ENCODE data around the gene KCNT1.

Gene KCNT1

GRCh38 chr9:135703726-135704125 lies 1.7 kb downstream of the KCNT1 start:
- no peak for DNase-seq (ENCODE audit: low spot score)
- TF ChIP-seq CTCF (IDR thresholded peaks at IDR 0.05; ENCODE audit: extremely low read depth, insufficient read depth, missing control alignments) = no peak

GRCh38 chr9:135704483-135704882 lies 2.5 kb downstream of the KCNT1 start:
- no peak for TF ChIP-seq CTCF (IDR thresholded peaks at IDR 0.05; ENCODE audit: extremely low read depth, insufficient read depth, missing control alignments)
- DNase-seq (ENCODE audit: low spot score) = no peak
- in situ Hi-C loops (cut with MboI; ENCODE audit: low pct_unique_long_range_greater_than_20kb, low sequenced_read_pairs, unreplicated experiment) = no loop called here

More at GRCh38 chr9:135703726-135704125, 1.7 kb downstream of the KCNT1 start:
- in situ Hi-C loops (cut with MboI; ENCODE audit: low pct_unique_long_range_greater_than_20kb, low sequenced_read_pairs, unreplicated experiment) = no loop called here

- DNase-seq (ENCODE audit: low spot score) = no peak
- TF ChIP-seq CTCF (IDR thresholded peaks at IDR 0.05; ENCODE audit: extremely low read depth, insufficient read depth, missing control alignments) = no peak
- in situ Hi-C loops (cut with MboI; ENCODE audit: low pct_unique_long_range_greater_than_20kb, low sequenced_read_pairs, unreplicated experiment) = no loop called here
Measured at GRCh38 chr9:135705376-135705775, 3.4 kb downstream of the KCNT1 start.

- in situ Hi-C loops (cut with MboI; ENCODE audit: low pct_unique_long_range_greater_than_20kb, low sequenced_read_pairs, unreplicated experiment) = no loop called here
- TF ChIP-seq CTCF (IDR thresholded peaks at IDR 0.05; ENCODE audit: extremely low read depth, insufficient read depth, missing control alignments) = no peak
- no peak for DNase-seq (ENCODE audit: low spot score)
Measured at GRCh38 chr9:135706288-135706687, 4.3 kb downstream of the KCNT1 start.

- TF ChIP-seq CTCF (IDR thresholded peaks at IDR 0.05; ENCODE audit: extremely low read depth, insufficient read depth, missing control alignments) = no peak
- in situ Hi-C loops (cut with MboI; ENCODE audit: low pct_unique_long_range_greater_than_20kb, low sequenced_read_pairs, unreplicated experiment) = no loop called here
- no peak for DNase-seq (ENCODE audit: low spot score)
Measured at GRCh38 chr9:135707252-135708138, 5.5 kb downstream of the KCNT1 start.

GRCh38 chr9:135708164-135708563 lies 6.2 kb downstream of the KCNT1 start:
- TF ChIP-seq CTCF (IDR thresholded peaks at IDR 0.05; ENCODE audit: extremely low read depth, insufficient read depth, missing control alignments) = no peak
- no peak for DNase-seq (ENCODE audit: low spot score)
- in situ Hi-C loops (cut with MboI; ENCODE audit: low pct_unique_long_range_greater_than_20kb, low sequenced_read_pairs, unreplicated experiment) = no loop called here

Measured in GM13977 (cell line).